Measurements from ENCODE around the gene MRGPRF. TPM values are rescaled to one million over a fixed set of nuclear protein-coding genes. Genes with fewer than 3 reads are reported as not detected.
A peak's percentile ranks its signal among the peaks of the same experiment; 100 is the strongest.

The MRGPRF gene
- total RNA-seq, 1 experiment from 2014 or later = 2.0 TPM

DNA sequence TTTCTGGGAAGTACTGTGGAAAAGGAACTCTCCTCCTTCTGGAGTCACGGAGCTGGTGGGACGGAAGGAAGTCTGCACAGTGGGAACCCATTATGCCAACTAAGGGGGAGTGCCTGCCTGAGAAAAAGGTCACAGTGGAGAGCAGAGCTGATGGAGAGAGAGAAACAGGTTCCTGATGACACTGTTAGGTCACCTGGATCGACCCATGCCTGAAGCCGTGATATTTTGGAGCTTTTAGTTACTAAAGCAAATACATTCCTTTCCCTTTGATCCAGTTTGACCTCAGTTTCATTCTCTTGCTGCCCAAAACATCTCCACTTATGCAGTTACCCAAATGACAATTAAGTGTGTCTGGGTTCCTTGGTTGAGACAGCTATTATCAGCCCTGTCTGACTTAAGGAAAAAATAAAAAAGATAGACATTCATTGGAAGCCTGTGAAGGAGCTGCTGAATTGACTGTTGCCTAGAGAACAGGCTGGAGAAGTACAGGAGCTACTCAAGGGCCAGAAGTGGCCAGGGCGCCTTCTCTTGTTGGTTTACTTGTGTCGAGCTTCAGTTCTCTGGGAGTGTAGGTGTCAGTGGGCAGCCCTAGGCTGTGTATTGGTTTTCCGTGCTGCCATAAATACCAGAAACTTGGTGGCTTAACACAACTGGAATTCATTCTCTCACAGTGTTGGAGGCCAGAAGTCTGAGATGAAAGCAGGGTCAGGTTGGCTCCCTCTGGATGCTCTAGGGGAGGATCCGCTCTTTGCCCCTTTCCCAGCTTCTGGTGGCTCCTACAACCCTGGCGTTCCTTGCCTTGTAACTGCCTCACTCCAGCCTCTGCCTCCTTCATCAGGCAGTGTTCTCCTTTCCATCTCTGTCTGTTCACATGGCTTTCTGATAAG, 45.9 kb downstream of the MRGPRF start:
- Histone ChIP-seq H3K4me3 (no peak overlapping the region), H3K36me3 (no peaks in the 10 kb centered on the region), H3K9me3 (no peaks in the 10 kb centered on the region), H3K27me3 (no peaks in the 10 kb centered on the region)
- DNase-seq = no peak

DNA sequence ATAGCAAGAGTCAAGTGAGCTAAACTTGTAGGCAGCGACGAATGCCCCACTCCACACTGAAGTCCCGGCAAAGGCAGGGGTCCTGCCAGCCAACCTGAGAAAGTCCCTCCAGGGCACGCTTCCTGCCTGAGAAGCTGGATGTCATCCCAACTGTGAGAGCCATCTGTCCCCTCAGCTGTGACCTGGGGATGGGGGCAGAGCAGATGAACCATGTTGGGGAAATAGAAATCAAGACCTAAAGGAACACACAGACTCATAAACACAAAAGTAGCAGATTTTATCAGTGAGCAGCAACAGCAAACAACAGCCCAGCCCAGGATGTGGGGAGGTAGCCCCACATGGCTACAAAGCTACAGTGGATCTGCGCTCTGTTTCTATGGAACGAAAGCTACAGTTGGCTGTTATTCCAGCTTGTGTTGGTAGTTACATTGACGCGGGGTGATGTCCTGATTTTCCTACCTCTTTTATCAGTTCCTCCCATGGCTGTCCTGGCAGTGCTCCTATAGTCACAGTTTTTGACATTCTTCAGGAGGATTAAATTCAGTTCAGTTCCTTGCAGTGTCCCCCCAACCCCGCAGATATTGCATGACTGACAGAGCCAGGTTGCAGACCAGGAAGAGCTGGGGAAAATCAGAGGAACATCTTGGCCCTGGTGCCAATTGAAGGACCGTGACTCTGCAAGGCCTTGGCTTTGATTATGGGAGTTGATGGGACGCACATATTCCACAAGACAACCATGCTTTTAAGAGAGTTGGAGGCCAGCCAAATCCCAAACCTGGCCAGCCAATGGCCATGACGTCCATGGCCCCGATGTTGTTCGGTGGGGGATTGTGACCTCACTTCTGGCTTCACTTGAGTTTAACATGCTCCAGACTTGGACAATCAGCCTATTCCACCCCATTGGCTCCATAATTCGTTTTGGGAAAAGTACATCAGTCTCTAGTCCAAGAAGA, 46.9 kb downstream of the MRGPRF start:
- H3K27me3 ChIP-seq = no peaks in the 10 kb centered on the region
- H3K36me3 ChIP-seq = no peaks in the 10 kb centered on the region
- no peaks in the 10 kb centered on the region for H3K9me3 ChIP-seq
- H3K4me3 ChIP-seq = no peak overlapping the region
- no peak for DNase-seq

DNA sequence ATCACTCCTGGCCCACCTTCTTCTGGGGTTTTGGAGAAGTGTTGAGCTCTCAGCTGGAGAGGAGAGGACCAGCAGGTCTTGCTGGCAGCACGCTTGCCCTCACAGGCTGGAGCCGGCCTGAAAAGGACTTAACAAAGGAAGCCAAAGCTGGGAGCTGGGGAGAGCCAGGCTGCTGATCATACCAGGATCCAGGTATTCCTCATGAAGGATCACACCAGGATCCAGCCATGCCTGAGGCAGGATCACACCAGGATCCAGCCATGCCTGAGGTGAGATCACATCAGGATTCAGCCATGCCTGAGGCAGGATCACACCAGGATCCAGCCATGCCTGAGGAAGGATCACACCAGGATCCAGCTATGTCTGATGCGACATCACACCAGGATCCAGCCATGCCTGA, 49.3 kb downstream of the MRGPRF start:
- H3K36me3 ChIP-seq = no peaks in the 10 kb centered on the region
- H3K4me3 ChIP-seq = no peak overlapping the region
- no peaks in the 10 kb centered on the region for H3K9me3 ChIP-seq
- no peaks in the 10 kb centered on the region for H3K27me3 ChIP-seq
- no peak for DNase-seq

DNA sequence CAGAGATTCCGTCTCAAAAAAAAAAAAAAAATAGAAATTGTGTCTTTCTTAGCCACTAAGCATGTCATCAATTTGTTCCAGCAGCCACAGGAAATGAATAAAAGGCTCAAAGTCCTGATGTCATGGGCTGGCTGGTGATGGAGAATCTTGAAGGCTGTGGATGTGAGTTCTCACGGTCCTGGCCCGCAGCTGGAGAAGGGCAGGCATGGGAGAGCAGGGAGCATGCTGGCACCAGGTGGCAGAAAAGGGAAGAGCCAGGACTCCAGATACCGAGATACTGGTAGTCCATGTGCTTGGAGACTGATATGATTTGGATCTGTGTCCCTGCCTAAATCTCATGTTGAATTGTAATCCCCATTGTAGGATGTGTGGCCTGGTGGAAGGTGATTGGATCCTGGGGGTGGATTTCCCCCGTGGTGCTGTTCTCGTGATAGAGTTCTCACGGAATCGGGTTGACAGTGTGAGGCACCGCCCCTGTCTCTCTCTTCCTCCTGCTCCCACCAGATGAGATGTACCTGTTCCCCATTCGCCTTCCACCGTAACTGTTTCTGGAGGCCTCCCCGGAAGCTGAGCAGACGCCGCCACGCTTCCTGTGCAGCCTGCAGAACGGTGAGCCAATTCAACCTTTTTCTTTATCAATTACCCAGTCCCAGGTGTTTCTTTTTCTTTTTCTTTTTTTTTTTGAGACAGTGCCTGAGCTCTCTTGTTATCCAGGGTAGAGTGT, 50.4 kb downstream of the MRGPRF start:
- Histone ChIP-seq H3K4me3 (no peak overlapping the region), H3K36me3 (no peaks in the 10 kb centered on the region), H3K27me3 (no peaks in the 10 kb centered on the region), H3K9me3 (no peaks in the 10 kb centered on the region)
- no peak for DNase-seq

DNA sequence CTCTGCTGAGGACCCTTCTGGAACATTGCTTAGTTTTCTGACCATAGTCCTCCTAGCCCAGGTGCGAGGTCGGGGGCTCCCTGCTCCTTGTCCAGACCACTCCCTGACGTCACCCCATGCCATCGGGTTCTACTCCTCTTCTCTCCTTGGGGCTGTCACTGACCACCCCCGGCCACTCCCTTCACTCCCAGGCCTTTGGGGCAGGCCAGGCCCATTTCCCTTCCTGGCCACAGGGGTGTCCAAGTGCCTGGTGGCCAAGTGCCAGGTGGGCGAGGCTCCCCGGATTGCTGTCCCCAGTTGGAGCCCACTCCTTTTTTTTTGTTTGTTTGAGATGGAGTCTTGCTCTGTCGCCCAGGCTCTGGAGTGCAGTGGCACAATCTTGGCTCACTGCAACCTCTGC, 51.8 kb downstream of the MRGPRF start:
- H3K4me3 ChIP-seq = no peak overlapping the region
- peak; percentile 24 for DNase-seq

DNA sequence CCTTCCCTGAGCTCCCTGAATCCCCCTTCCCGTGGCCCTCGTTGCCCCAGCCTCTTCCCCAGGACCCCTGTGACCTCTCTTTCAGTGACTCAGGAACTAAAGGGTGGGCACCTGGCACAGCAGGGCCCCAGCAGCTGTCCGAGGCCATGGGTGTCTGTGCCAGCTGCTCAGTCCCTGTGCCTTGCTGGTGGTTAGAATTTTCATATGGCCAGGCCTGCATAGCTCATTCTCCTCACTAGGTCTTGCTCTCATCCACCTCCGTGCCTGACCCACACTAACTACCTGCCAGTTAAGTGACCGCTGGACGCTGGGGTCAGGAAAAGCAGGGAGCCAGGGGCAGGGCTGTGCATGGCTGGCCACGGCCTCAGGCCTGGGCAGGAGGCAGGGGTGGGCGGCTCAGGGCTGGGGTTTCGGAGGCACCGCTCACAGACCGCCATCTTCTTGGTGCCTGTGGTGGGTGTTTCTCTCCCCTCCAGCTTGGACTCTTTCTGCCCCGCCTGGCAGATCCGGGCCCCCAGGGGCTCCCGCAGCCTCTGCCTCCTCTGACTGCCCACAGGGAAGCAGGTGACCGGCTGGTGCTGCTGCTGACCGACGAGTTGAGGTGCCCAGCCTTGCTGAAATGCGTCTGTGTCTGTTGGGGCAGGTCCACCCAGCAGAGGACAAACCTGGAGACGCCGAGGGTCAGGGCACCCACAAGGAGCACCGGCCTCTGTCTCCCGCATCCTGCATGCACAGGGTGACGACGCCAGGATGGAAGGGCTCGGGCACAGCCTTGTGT, 52.6 kb downstream of the MRGPRF start:
- H3K4me3 ChIP-seq = no peak overlapping the region
- H3K9me3 ChIP-seq = no peaks in the 10 kb centered on the region
- no peak for DNase-seq
- H3K27me3 ChIP-seq = no peaks in the 10 kb centered on the region
- H3K36me3 ChIP-seq = no peaks in the 10 kb centered on the region

More for the DNA sequence above, 51.8 kb downstream of the MRGPRF start:
- no peaks in the 10 kb centered on the region for H3K27me3 ChIP-seq
- H3K9me3 ChIP-seq = no peaks in the 10 kb centered on the region
- H3K36me3 ChIP-seq = no peaks in the 10 kb centered on the region

DNA sequence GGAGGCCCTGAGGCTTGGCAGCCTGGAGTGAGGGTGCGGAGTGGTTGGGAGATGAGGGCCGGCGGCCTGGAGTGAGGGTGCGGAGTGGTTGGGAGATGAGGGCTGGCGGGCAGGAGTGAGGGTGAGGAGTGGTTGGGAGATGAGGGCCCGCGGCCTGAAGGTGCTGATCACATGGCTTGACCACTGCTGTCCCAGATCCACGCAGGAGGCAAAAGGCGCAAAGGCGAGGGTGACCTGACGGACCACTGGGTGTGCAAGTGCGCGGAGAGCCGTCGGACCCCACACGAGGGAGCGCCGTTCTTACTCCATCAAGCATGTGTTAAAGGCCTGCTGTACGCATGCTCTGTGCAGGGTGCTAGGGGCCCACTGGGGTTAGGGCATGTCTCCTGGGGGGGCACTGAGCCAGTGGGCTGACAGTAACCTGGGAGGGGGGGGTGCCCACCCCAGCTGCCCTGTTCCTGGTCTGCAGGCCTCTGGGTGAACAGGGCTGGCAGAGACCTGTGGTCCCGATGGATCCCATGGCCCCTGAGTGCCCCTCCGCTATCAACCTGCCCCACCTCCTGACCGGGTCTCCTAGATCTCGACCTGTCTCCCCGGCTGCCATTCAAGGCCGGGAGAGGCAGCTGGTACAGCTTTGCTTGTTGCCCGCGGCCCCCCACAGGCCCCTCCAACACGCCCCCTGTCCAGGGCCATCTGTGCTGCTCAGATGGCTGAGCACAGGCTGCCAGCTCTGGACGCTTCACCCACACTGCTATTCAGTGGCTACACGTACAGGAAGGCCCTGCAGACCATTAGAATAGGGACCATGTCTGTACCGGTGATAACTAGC, 53.4 kb downstream of the MRGPRF start:
- no peak for DNase-seq
- no peak overlapping the region for H3K4me3 ChIP-seq
- no peaks in the 10 kb centered on the region for H3K27me3 ChIP-seq
- H3K36me3 ChIP-seq = no peaks in the 10 kb centered on the region
- H3K9me3 ChIP-seq = no peaks in the 10 kb centered on the region

DNA sequence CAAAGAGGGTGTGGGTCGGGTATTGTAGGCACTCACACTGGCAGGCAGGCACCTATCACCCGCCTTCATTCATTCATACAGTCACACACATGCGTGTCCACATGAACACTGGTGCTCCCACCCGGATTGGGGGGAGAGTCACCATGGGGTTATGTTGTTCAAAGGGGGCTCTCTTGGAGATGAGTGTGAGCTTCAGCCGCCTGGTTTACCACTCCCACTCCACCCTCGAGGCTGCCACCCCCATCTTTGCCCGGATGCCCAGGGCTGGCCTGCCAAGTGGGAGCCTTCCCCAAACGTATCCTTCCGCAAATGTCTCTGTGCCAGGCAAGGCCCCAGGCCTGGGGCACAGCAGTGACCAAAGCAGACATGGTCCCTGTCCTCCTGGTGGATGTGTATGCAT, 54.8 kb downstream of the MRGPRF start:
- Histone ChIP-seq H3K9me3 (no peaks in the 10 kb centered on the region), H3K36me3 (no peaks in the 10 kb centered on the region), H3K4me3 (no peak overlapping the region), H3K27me3 (no peaks in the 10 kb centered on the region)
- no peak for DNase-seq

DNA sequence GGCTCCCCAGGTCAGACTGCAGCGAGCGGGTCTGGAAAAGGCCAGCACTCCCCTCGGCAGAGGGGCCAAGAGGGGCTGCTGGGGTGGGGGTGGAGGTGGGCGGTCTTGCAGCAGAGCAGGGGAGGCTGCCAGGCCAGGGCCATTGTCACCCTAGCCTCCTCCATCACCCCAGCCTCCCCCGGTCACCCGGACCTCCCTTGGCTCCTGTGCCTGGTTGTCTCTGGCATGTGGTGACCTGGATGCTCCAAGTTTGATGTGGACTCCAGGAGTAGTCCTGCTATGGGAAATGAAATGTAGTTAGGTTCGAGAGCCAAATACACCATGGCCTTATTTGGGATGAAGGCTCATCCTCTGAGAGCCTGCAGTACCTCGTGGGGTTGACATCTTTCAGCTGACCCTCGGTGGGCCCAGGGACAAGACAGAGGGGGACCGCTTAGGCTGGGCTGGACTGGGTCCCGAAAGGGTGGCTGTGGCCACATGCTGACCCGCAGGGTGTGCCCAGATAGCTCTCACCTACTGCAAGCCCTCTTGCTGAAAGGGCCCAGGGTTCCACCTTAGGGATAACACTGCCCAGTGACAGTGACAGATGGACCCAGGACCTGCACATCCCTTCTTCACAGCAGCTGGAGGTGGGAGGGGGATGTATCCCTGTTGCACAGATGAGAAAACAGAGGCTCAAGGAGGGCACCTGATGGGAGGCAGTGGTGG, 56.3 kb downstream of the MRGPRF start:
- Histone ChIP-seq H3K4me3 (no peak overlapping the region), H3K27me3 (no peaks in the 10 kb centered on the region), H3K9me3 (no peaks in the 10 kb centered on the region), H3K36me3 (no peaks in the 10 kb centered on the region)
- DNase-seq = no peak

DNA sequence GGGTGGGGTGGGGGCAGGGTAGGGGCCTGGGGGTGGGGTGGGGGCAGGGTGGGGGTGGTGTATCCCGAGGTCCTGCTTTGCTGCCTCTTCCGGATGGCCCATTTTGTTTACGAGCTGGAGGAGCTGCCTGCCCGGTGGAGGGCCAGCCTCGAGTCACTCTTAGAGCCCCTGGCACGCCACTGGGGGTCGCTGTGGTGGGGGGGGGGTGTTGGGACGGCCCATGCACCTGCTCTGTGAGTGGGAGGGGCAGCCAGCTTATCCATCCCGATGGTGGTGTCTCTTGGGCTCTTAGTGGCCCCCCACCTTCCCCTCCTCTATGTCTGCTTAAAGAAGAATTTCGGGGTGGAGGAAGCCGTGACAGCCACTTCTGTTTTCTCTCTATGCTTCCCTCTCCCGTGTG, 56.9 kb downstream of the MRGPRF start:
- Histone ChIP-seq H3K27me3 (no peaks in the 10 kb centered on the region), H3K36me3 (no peaks in the 10 kb centered on the region), H3K4me3 (no peak overlapping the region), H3K9me3 (no peaks in the 10 kb centered on the region)
- no peak for DNase-seq

DNA sequence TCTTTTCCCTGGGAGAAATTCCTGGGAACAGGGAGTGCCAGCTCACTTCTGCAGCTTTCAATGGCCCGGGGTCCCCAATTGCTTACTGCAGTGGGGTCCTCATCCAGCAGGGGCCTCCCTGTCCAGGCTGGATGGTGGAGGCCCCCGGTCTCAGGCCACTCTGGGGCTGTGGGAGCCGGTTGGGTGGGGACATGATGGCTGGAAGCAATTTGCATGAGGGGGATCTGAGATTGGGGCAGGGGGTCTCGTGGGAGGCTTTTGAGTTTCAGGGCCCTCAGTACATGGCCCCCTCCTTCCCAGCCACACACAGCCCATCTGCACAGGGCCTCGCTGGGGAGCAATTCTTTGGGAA, 57.5 kb downstream of the MRGPRF start:
- Histone ChIP-seq H3K36me3 (no peaks in the 10 kb centered on the region), H3K27me3 (no peaks in the 10 kb centered on the region), H3K4me3 (no peak overlapping the region), H3K9me3 (no peaks in the 10 kb centered on the region)
- DNase-seq = no peak

DNA sequence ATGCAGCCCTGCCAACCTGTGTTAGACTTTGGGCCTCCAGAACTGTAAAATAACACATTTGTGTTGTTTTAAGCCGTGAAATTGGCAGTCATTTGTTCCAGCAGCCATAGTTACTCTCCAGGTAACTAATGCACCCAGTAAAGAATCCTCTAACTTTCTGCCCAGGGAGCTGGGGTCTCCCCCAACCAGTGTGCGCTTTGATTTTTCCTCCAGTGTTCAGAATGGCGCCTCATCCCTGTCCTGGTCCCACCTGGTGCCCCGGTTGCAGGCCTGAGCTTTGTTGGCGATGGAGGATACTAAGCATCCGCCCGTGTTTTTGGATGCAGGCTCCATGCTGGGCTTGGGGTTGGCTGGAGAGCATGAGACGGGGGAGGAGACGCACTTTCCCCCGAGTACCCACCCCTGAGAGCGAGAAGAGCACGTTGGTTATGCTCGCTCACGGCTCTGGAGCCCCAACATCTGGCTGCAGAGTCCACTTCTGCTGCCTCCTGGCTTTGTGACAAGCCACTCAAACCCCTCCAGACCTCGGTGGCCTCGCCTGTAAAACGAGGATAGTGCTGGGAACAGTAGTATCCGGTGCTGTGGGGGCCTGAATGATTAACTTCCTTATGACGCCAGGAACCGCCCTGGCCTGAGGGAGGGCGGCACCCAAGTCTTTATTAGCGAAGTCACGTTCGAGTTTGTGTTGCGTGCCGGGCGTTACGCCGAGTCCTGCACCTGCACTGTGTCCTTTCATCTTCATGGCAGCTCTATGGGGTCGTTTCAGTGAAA, 58.0 kb downstream of the MRGPRF start:
- Histone ChIP-seq H3K9me3 (no peaks in the 10 kb centered on the region), H3K4me3 (no peak overlapping the region), H3K27me3 (no peaks in the 10 kb centered on the region), H3K36me3 (no peaks in the 10 kb centered on the region)
- no peak for DNase-seq

Measured in MG63 (cell line).